HCEC 1CT (cell line): ENCODE measurements around the gene MDM4.
"Not testable (repeated sequence)": the region's sequence is repeated elsewhere in the genome, so short reads cannot be mapped to it uniquely, and the experiment has no call there.

ENCODE experiments used
- DNase-seq: peaks from one replicate; pipeline ENCODE4 v3.0.0-alpha.2; 2017

MDM4 gene

GRCh38 chr1:204493145-204493983, 22.8 kb upstream of the MDM4 start:
- DNase-seq, result no peak

- DNase-seq, result no peak
Measured at GRCh38 chr1:204493984-204494280, 22.3 kb upstream of the MDM4 start.

GRCh38 chr1:204494281-204495077, 21.7 kb upstream of the MDM4 start, which contains the start of gene PIK3C2B:
TSS of gene PIK3C2B (minus strand) at chr1:204494805. CDS start at chr1:204469802, 25,003 bp downstream.
- DNase-seq, result peak; percentile 73

- DNase-seq, result no peak
Measured at GRCh38 chr1:204495078-204495753, 21.0 kb upstream of the MDM4 start.

- no peak for DNase-seq
Measured at GRCh38 chr1:204495777-204496176, 20.4 kb upstream of the MDM4 start.

GRCh38 chr1:204498981-204499380, 17.2 kb upstream of the MDM4 start:
- no peak for DNase-seq

GRCh38 chr1:204499511-204500468, 16.4 kb upstream of the MDM4 start:
- DNase-seq, result no peak

GRCh38 chr1:204502241-204502640, 14.0 kb upstream of the MDM4 start:
- DNase-seq, result no peak

GRCh38 chr1:204503122-204503912, 12.9 kb upstream of the MDM4 start:
- peak; percentile 60 for DNase-seq

GRCh38 chr1:204503913-204504519, 12.2 kb upstream of the MDM4 start:
- DNase-seq, result no peak

- DNase-seq, result no peak
Measured at GRCh38 chr1:204505674-204506200, 10.5 kb upstream of the MDM4 start.

- peak; percentile 85 for DNase-seq
Measured at GRCh38 chr1:204506201-204506968, 9.8 kb upstream of the MDM4 start.

GRCh38 chr1:204506969-204507316, 9.3 kb upstream of the MDM4 start:
- DNase-seq, result peak; percentile 76

- peak; percentile 61 for DNase-seq
Measured at GRCh38 chr1:204507317-204508105, 8.7 kb upstream of the MDM4 start.

- DNase-seq, result no peak
Measured at GRCh38 chr1:204509186-204509635, 7.0 kb upstream of the MDM4 start.

- DNase-seq, result no peak
Measured at GRCh38 chr1:204511366-204511765, 4.8 kb upstream of the MDM4 start.

GRCh38 chr1:204513117-204513716, 3.0 kb upstream of the MDM4 start:
- no peak for DNase-seq

- no peak for DNase-seq
Measured at GRCh38 chr1:204514828-204515227, 1.4 kb upstream of the MDM4 start.

- DNase-seq, result not testable (repeated sequence)
Measured at GRCh38 chr1:204517382-204517781, 1.2 kb downstream of the MDM4 start.
